GM18498 (cell line): ENCODE results near the gene SEC22B.
"Not testable (repeated sequence)": the region's sequence is repeated elsewhere in the genome, so short reads cannot be mapped to it uniquely, and the experiment has no call there.

ENCODE experiments used
- ATAC-seq: cut with Tn5 transposase; IDR thresholded peaks from one replicate; pipeline ENCODE4 v1.9.1; 2021; ENCODE audit warnings: mild to moderate bottlenecking, moderate library complexity; ENCODE audit not compliant: unreplicated experiment

Gene SEC22B

GRCh38 chr1:120176092-120176855 is at the start of gene SEC22B:
TSS of gene SEC22B (minus strand) at chr1:120176520. CDS start at chr1:120176381, 139 bp downstream.
- peak; percentile 99 for ATAC-seq

- not testable (repeated sequence) for ATAC-seq
These were observed 41.6 kb upstream of the SEC22B start for GRCh38 chr1:120217933-120218332.

GRCh38 chr1:120217175-120217929 is 41.0 kb upstream of the SEC22B start:
- not testable (repeated sequence) for ATAC-seq

- ATAC-seq, result not testable (repeated sequence)
These were observed 37.3 kb upstream of the SEC22B start for GRCh38 chr1:120213606-120214005.

- not testable (repeated sequence) for ATAC-seq
These were observed 34.4 kb upstream of the SEC22B start for GRCh38 chr1:120210754-120211153.

- ATAC-seq, result not testable (repeated sequence)
These were observed 20.8 kb upstream of the SEC22B start for GRCh38 chr1:120196863-120197775.

GRCh38 chr1:120188626-120189025 is 12.3 kb upstream of the SEC22B start:
- ATAC-seq, result not testable (repeated sequence)

GRCh38 chr1:120182176-120182707 is 5.9 kb upstream of the SEC22B start:
- ATAC-seq, result not testable (repeated sequence)

- not testable (repeated sequence) for ATAC-seq
These were observed 3.7 kb upstream of the SEC22B start for GRCh38 chr1:120179811-120180690.

GRCh38 chr1:120178799-120179756 is 2.8 kb upstream of the SEC22B start:
- ATAC-seq, result no peak

GRCh38 chr1:120178058-120178457 is 1.7 kb upstream of the SEC22B start:
- not testable (repeated sequence) for ATAC-seq

GRCh38 chr1:120175688-120176087 is 632 bp downstream of the SEC22B start:
- ATAC-seq, result not testable (repeated sequence)

- not testable (repeated sequence) for ATAC-seq
These were observed 11.6 kb downstream of the SEC22B start for GRCh38 chr1:120164761-120165160.

GRCh38 chr1:120162015-120162414 is 14.3 kb downstream of the SEC22B start:
- not testable (repeated sequence) for ATAC-seq

GRCh38 chr1:120158495-120158894 is 17.8 kb downstream of the SEC22B start:
- not testable (repeated sequence) for ATAC-seq

- ATAC-seq, result not testable (repeated sequence)
These were observed 18.2 kb downstream of the SEC22B start for GRCh38 chr1:120158086-120158485.

GRCh38 chr1:120150138-120150822 is 26.0 kb downstream of the SEC22B start:
- not testable (repeated sequence) for ATAC-seq
